T-helper 2 cell treated with Interferon-gamma antibody and Interleukin-4, amounts not matched to agents 5 μg/mL and 100 μg/mL, for 36 hours (primary cell): ENCODE measurements around the gene MYLK.

Experiments
- DNase-seq: peaks from one replicate; pipeline ENCODE4 v3.0.0; 2021; ENCODE audit warnings: low spot score
- H3K27ac Mint-ChIP-seq: one replicate; pipeline ENCODE4 v1.8.0; 2021; ENCODE audit warnings: mild to moderate bottlenecking, mixed read lengths
- H3K27me3 Mint-ChIP-seq: one replicate; pipeline ENCODE4 v1.8.0; 2021; ENCODE audit warnings: low read depth, mixed read lengths
- H3K36me3 Mint-ChIP-seq: one replicate; pipeline ENCODE4 v1.8.0; 2021; ENCODE audit warnings: low read depth, mixed read lengths
- H3K4me1 Mint-ChIP-seq: one replicate; pipeline ENCODE4 v1.8.0; 2021; ENCODE audit warnings: low read depth, mixed read lengths
- H3K4me3 Mint-ChIP-seq: one replicate; pipeline ENCODE4 v1.8.0; 2022; ENCODE audit warnings: mild to moderate bottlenecking, moderate library complexity, mixed read lengths
- H3K9me3 Mint-ChIP-seq: one replicate; pipeline ENCODE4 v1.8.0; 2021; ENCODE audit warnings: mixed read lengths

MYLK gene, protein sequence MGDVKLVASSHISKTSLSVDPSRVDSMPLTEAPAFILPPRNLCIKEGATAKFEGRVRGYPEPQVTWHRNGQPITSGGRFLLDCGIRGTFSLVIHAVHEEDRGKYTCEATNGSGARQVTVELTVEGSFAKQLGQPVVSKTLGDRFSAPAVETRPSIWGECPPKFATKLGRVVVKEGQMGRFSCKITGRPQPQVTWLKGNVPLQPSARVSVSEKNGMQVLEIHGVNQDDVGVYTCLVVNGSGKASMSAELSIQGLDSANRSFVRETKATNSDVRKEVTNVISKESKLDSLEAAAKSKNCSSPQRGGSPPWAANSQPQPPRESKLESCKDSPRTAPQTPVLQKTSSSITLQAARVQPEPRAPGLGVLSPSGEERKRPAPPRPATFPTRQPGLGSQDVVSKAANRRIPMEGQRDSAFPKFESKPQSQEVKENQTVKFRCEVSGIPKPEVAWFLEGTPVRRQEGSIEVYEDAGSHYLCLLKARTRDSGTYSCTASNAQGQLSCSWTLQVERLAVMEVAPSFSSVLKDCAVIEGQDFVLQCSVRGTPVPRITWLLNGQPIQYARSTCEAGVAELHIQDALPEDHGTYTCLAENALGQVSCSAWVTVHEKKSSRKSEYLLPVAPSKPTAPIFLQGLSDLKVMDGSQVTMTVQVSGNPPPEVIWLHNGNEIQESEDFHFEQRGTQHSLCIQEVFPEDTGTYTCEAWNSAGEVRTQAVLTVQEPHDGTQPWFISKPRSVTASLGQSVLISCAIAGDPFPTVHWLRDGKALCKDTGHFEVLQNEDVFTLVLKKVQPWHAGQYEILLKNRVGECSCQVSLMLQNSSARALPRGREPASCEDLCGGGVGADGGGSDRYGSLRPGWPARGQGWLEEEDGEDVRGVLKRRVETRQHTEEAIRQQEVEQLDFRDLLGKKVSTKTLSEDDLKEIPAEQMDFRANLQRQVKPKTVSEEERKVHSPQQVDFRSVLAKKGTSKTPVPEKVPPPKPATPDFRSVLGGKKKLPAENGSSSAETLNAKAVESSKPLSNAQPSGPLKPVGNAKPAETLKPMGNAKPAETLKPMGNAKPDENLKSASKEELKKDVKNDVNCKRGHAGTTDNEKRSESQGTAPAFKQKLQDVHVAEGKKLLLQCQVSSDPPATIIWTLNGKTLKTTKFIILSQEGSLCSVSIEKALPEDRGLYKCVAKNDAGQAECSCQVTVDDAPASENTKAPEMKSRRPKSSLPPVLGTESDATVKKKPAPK (N-terminal part only)

DNA sequence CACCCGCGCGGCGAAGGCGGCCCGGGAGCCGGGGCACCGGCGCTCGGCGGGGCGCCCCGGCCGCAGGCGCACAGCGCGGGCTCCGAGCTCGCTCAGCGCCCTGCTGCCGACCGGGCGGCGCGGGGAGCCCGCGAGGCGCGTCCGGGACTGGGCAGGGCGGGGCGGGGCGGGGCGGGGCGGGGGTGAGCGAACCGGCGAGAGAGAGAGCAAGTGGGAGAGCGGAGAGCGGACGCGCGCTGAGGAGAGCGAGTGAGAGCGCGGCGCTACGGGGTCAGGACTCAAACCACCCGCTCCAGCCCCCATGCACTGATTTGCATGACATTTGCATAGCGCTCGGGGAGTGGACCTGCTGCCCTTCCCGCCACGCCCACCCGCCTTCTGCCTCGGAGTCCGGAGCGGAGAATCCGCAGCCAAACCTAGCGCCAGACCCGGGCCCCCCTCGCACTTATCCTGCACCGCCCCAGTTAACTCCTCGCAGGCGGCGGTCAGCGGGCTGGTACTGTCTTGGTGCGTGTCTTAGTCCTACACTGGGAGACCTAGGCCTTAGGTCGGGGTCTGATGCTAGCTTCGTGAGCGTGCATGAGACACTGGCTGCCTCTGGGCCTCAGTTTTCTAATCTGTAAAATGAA lies at the start of gene MYLK:
Gene MYLK (minus strand): TSS at position 130 of the 629 bp plus-strand sequence. CDS start 90,491 bp downstream, outside the sequence.
- H3K9me3 Mint-ChIP-seq = no peaks in the 10 kb centered on the region
- peak; percentile 63 for DNase-seq

DNA sequence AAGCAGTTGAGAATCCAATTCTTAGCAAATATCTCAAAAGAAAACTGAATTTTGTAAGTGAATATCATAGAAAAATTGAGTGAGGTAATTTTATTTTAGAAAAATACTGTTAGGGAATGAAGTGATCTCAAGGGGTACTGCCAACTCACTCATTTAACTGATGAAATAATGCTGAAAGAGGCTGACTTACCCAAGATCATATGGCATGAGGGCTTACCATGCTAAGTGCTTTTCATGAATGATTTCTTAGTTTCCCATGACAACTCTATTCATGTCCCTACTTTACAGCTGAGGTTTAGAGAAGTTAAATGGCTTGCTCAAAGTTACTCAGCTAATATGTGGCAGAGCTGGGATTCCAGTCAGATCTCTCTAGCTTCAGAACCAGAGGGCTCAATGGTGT lies 46.3 kb upstream of the MYLK start:
- DNase-seq = no peak
- Mint-ChIP-seq H3K36me3 (peaks cover 34% of the 10 kb centered on the region), H3K4me1 (no peaks in the 10 kb centered on the region), H3K27ac (no peak overlapping the region), H3K9me3 (no peaks in the 10 kb centered on the region), H3K4me3 (no peak overlapping the region), H3K27me3 (no peaks in the 10 kb centered on the region)

More for the DNA sequence above, at the start of gene MYLK:
- peaks cover 62% of the 10 kb centered on the region for H3K27me3 Mint-ChIP-seq
- peaks cover 14% of the 10 kb centered on the region for H3K4me1 Mint-ChIP-seq
- H3K36me3 Mint-ChIP-seq = no peaks in the 10 kb centered on the region
- peak within 1 kb of the TSS; percentile 83 for H3K4me3 Mint-ChIP-seq
- no peak within 1 kb of the TSS for H3K27ac Mint-ChIP-seq

DNA sequence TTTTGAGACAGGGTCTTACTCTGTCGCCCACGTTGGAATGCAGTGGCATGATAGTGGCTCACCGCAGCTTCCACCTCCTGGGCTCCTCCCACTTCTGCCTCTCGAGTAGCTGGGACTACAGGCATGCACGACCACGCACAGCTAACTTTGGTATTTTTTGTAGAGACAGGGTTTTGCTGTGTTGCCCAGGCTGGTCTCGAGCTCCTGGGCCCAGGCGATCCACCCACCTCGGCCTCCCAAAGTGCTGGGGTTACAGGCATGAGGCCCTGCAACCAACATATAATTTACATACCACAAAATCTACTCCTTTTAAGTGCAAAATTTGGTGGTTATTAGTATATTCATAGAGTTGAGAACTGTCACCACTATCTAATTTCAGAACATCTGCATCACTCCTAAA lies 45.2 kb upstream of the MYLK start:
- Mint-ChIP-seq H3K36me3 (peaks cover 39% of the 10 kb centered on the region), H3K4me1 (no peaks in the 10 kb centered on the region), H3K27ac (no peak overlapping the region)

DNA sequence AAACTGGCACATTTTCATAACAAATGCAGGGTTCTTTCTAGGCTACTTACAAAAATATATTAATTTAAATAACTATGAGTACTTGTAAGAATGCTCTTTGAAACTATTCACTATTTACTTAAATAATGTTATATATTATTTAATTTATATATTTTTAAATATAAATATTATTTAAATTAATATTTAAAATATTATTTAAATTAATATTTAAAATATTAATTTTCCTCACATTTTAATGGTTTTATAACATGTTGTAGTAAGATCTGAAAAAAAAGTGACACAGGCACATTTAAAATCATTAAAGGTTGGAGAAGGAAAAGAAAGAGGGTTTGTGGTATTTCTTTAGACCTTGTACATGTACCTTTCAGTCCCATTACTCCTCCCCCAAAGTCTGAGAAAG lies 42.3 kb upstream of the MYLK start:
- H3K27ac Mint-ChIP-seq = no peak overlapping the region
- peaks cover 26% of the 10 kb centered on the region for H3K9me3 Mint-ChIP-seq
- no peaks in the 10 kb centered on the region for H3K4me1 Mint-ChIP-seq
- no peak overlapping the region for H3K4me3 Mint-ChIP-seq
- no peak for DNase-seq
- no peaks in the 10 kb centered on the region for H3K27me3 Mint-ChIP-seq
- H3K36me3 Mint-ChIP-seq = peaks cover 46% of the 10 kb centered on the region

More for the DNA sequence above, 45.2 kb upstream of the MYLK start:
- Mint-ChIP-seq H3K9me3 (peaks cover 6% of the 10 kb centered on the region), H3K4me3 (no peak overlapping the region), H3K27me3 (no peaks in the 10 kb centered on the region)
- DNase-seq = no peak

DNA sequence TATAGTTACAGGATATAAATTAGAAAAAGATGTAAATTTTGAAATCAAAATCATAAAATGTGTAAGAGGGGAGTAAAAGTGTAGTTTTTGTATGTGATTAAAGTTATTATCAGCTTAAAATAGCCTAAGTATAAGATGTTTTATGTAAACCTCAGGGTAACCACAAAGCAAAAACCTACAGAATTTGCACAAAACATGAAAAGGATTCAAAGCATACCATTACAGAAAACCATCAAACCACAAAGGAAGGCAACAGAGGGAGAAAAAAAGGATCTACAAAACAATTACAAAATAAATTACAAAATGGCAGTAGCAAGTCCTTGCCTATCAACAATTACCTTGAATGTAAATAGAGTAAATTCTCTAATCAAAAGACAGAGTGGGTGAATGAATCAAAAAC lies 36.7 kb upstream of the MYLK start:
- peaks cover 46% of the 10 kb centered on the region for H3K9me3 Mint-ChIP-seq
- H3K27me3 Mint-ChIP-seq = no peaks in the 10 kb centered on the region
- H3K4me3 Mint-ChIP-seq = no peak overlapping the region
- peaks cover 6% of the 10 kb centered on the region for H3K4me1 Mint-ChIP-seq
- DNase-seq = no peak
- peaks cover 59% of the 10 kb centered on the region for H3K36me3 Mint-ChIP-seq
- no peak overlapping the region for H3K27ac Mint-ChIP-seq

DNA sequence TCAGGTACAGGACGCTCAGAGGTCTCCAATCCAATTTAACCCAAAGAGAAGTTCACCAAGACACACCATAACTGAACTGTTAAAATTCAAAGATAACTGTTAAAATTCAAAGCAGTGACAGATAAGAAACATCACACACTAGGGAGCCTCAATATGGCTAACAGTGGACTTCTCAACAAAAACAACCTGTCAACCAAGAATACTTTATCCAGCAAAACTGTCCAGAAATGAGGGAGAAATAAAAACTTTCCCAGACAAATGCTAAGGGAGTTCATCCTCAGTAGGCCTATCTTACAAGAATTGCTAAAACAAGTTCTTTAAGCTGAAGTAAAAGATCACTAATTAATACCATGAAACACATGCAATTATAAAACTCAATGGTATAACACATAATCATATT lies 36.3 kb upstream of the MYLK start:
- no peak for DNase-seq
- H3K4me1 Mint-ChIP-seq = peaks cover 6% of the 10 kb centered on the region
- no peak overlapping the region for H3K27ac Mint-ChIP-seq
- H3K4me3 Mint-ChIP-seq = no peak overlapping the region
- no peaks in the 10 kb centered on the region for H3K27me3 Mint-ChIP-seq
- peaks cover 46% of the 10 kb centered on the region for H3K9me3 Mint-ChIP-seq
- peaks cover 60% of the 10 kb centered on the region for H3K36me3 Mint-ChIP-seq

DNA sequence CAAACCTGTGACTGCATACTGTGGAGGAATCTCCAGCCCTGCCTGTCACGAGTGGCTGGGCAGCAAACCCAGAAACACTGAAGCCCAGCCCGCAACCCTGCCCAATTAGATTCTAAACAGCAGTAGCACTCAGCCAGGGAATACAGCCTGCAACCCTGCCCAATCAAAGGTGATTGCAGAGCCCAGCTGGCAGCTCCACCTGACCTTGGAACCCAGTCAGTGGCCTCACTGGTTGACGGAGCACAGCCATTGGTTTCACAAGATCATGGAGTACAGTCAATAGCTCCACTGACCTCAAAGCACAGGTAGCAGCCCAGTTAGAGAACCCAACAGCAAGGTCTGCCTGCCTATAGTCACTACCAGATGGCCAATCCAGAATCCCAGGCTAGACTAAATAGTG lies 35.2 kb upstream of the MYLK start:
- no peak overlapping the region for H3K27ac Mint-ChIP-seq
- H3K9me3 Mint-ChIP-seq = peaks cover 40% of the 10 kb centered on the region
- H3K4me3 Mint-ChIP-seq = no peak overlapping the region
- H3K27me3 Mint-ChIP-seq = no peaks in the 10 kb centered on the region
- peaks cover 6% of the 10 kb centered on the region for H3K4me1 Mint-ChIP-seq
- DNase-seq = no peak
- peaks cover 58% of the 10 kb centered on the region for H3K36me3 Mint-ChIP-seq

DNA sequence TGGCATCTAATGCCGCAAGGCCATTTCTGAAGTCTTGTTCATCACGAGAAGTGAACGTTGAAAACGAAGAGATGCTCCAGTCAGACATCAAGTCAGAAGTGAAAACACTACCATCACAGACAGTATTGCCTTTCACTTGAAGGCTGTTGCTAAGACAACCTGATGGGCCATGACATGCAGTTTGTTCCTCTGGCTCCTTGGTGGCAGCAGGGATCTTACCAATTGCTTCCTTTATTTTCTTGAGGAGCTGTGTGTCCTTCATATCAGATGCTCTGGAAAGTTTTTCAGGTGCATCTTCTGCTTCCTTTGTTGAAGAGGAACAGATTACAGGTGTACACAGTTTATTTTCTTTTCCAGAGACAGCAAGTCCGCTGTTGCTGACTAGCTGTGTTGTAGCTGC lies 30.7 kb upstream of the MYLK start:
- Mint-ChIP-seq H3K9me3 (peaks cover 4% of the 10 kb centered on the region), H3K27ac (no peak overlapping the region), H3K27me3 (no peaks in the 10 kb centered on the region), H3K4me3 (no peak overlapping the region), H3K4me1 (no peaks in the 10 kb centered on the region), H3K36me3 (peaks cover 17% of the 10 kb centered on the region)
- DNase-seq = no peak

DNA sequence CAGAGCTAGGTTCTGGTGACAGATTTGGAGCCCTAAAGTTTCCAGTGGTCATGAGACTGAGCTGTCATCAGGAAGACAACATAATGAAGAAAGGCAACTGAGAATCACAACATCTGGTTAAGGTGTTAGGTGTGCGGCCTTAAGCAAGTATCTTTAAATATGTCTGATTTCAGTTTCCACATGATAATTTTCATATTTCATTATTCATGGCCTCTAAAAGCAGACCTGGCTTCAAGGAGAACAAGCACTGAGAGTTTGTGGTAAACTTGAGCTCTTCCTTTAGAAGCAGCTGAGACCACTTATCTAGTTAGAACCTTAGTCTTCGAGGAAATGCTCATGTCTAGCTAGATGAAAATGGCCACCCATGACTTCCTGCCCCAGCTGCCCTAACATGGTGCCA lies 25.7 kb upstream of the MYLK start:
- Mint-ChIP-seq H3K27ac (no peak overlapping the region), H3K4me3 (no peak overlapping the region), H3K27me3 (peaks cover 3% of the 10 kb centered on the region), H3K4me1 (no peaks in the 10 kb centered on the region), H3K9me3 (no peaks in the 10 kb centered on the region), H3K36me3 (no peaks in the 10 kb centered on the region)
- DNase-seq = no peak

DNA sequence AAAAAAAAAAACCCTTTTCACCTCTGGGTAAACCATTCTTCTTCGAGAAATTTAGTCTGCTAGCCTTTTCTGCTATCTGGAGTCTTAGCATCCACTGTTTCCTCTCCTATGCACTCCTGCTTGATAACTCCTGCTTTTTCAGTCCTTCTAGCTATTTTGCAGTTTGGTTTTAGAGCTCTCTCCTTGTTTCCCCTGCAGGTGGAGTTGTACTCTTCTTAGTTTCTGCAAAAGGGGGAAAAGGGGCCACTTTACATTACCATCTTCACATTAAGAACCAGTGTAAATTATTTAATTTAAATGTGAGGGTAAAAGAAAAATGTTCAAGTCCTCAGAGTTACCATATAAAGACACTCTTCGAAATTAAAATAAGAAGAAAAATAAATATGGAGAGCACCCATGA lies 23.6 kb upstream of the MYLK start:
- Mint-ChIP-seq H3K27me3 (peaks cover 3% of the 10 kb centered on the region), H3K4me1 (no peaks in the 10 kb centered on the region), H3K36me3 (no peaks in the 10 kb centered on the region), H3K27ac (no peak overlapping the region), H3K4me3 (no peak overlapping the region), H3K9me3 (no peaks in the 10 kb centered on the region)
- no peak for DNase-seq

DNA sequence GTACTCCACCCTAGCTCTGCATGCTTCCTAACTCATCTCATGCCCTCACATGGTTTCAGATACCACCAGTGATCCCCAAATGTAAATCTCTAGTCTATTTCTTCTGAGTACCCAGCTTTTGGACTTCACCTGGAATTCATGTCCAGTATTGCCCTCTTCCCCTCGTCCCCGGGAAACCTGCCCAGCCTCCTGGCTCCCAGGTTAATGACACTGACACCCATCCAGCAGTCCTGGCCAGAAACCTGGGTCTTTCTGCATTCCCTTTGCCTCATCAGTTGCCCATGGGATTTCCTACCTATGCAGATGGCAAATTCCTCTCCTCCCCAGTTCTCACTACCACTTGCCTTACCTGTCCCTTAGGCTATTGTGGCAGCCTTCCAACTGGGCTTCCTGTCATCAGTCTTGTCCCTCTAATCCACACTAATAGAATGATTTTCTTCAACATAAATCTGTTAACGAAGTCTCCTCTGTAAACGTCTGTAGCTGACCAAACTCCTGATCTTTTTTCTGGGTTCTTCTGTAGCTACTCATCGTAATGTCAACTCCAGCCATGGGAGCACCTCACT lies 15.3 kb upstream of the MYLK start:
- H3K27me3 Mint-ChIP-seq = peaks cover 12% of the 10 kb centered on the region
- no peaks in the 10 kb centered on the region for H3K4me1 Mint-ChIP-seq
- H3K9me3 Mint-ChIP-seq = no peaks in the 10 kb centered on the region
- no peak overlapping the region for H3K4me3 Mint-ChIP-seq
- no peak overlapping the region for H3K27ac Mint-ChIP-seq
- H3K36me3 Mint-ChIP-seq = no peaks in the 10 kb centered on the region
- DNase-seq = no peak

DNA sequence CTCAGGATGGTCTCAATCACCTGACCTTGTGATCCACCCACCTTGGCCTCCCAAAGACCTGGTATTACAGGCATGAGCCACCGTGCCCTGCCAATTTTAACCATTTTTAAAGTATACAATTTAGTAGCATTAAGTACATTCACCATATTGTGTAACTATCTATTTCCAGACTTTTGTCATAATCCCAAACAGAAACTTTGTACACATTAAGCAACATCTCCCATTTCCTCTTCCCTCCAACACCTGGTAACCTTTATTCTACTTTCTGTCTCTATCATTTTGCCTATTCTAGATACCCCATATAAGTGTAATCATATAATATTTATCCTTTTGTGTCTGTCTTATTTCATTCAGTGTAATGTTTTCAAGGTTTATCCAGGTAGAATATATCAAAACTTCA lies 8.9 kb upstream of the MYLK start:
- Mint-ChIP-seq H3K27ac (no peak overlapping the region), H3K36me3 (no peaks in the 10 kb centered on the region), H3K4me1 (no peaks in the 10 kb centered on the region), H3K4me3 (no peak overlapping the region), H3K9me3 (peaks cover 8% of the 10 kb centered on the region), H3K27me3 (peaks cover 17% of the 10 kb centered on the region)
- no peak for DNase-seq

DNA sequence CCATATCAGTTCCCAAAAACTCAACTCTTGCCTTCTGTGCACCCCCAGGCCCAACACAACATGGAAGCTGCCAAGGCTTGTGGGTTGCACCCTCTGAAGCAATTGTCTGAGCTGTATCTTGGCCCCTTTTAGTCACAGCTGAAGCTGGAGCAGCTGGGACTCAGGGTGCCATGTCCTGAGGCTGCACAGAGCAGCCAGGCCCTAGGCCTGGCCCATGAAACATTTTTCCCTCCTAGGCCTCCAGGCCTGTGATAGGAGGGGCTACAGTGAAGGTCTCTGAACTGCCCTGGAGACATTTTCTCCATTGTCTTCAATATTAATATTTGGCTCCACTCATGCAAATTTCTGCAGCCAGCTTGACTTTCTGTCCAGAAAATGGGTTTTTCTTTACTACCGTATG lies 8.1 kb upstream of the MYLK start:
- H3K27me3 Mint-ChIP-seq = peaks cover 16% of the 10 kb centered on the region
- H3K4me3 Mint-ChIP-seq = no peak overlapping the region
- no peak overlapping the region for H3K27ac Mint-ChIP-seq
- DNase-seq = no peak
- no peaks in the 10 kb centered on the region for H3K4me1 Mint-ChIP-seq
- no peaks in the 10 kb centered on the region for H3K36me3 Mint-ChIP-seq
- H3K9me3 Mint-ChIP-seq = peaks cover 8% of the 10 kb centered on the region
